B cell (primary cell): ENCODE results near the gene MECR. TPM values are rescaled to one million over a fixed set of nuclear protein-coding genes. Genes with fewer than 3 reads are reported as not detected.

Experiments
- ATAC-seq: fragments of 200-7000 bp; cut with Tn5 transposase; one replicate; pipeline ENCODE4 v1.10.0; 2021; ENCODE audit warnings: low read depth, mild to moderate bottlenecking, moderate number of reproducible peaks, moderate library complexity
- CTCF ChIA-PET: fragments of 350-600 bp; sonication (Branson Sonifier 250); formaldehyde crosslinking; loops from one replicate; lab custom pipeline; 2021; ENCODE audit warnings: antibody characterized with exemption, inconsistent platforms; lab: Charles Lee
- POLR2A ChIA-PET: fragments of 350-600 bp; sonication (Branson Sonifier 250); formaldehyde crosslinking; loops from one replicate; lab custom pipeline; 2021; ENCODE audit warnings: antibody characterized with exemption; lab: Charles Lee
- DNase-seq: peaks from one replicate; pipeline ENCODE4 v3.0.0; 2013
- H2AFZ ChIP-seq: 2 replicates; pipeline ENCODE4 v1.6.1; 2012; ENCODE audit warnings: mild to moderate bottlenecking, low read depth, low read length; ENCODE audit not compliant: insufficient read depth, poor library complexity, severe bottlenecking
- H3K27ac ChIP-seq, 2 donors: 1 replicate in 1 of 2; 2 replicates in 1 of 2; pipeline ENCODE4 v1.5.1; 2012 to 2013; ENCODE audit warnings: low read length in 2 of 2, mild to moderate bottlenecking in 2 of 2, moderate library complexity in 1 of 2
- H3K27me3 ChIP-seq, 4 experiments: fragments of 200-600 bp in 1 of 4; sonication (generic) in 1 of 4; replicated peaks in 1 of 4; 1 replicate in 2 of 4; 2 replicates in 2 of 4; pipeline versions ENCODE4 v1.6.1 to v1.7.0; 2013 to 2016; ENCODE audit warnings: low read length in 3 of 4, mild to moderate bottlenecking in 2 of 4, mixed read lengths in 1 of 4, moderate library complexity in 1 of 4; ENCODE audit not compliant: insufficient read depth in 4 of 4, control insufficient read depth in 3 of 4; ENCODE audit errors: control extremely low read depth in 1 of 4
- H3K36me3 ChIP-seq, 2 experiments: replicated peaks in 1 of 2; 1 replicate in 1 of 2; 2 replicates in 1 of 2; pipeline versions ENCODE4 v1.6.1 to v1.7.1; 2013; ENCODE audit warnings: low read length in 1 of 2; ENCODE audit not compliant: insufficient read depth in 2 of 2, control insufficient read depth in 1 of 2; ENCODE audit errors: control extremely low read depth in 1 of 2, extremely low read depth in 1 of 2
- H3K4me1 ChIP-seq, 2 donors: fragments of 200-600 bp in 1 of 2; sonication (generic) in 1 of 2; 1 replicate in 1 of 2; 2 replicates in 1 of 2; pipeline versions ENCODE4 v1.5.1 to v1.6.1; 2013 to 2017; ENCODE audit warnings: low read length in 2 of 2; ENCODE audit not compliant: control insufficient read depth in 2 of 2, insufficient read depth in 2 of 2
- H3K4me2 ChIP-seq: replicated peaks from 2 replicates; pipeline ENCODE3; 2012; ENCODE audit warnings: mild to moderate bottlenecking, low read depth, low read length; ENCODE audit not compliant: poor library complexity, severe bottlenecking
- H3K4me3 ChIP-seq, 5 experiments: fragments of 200-600 bp in 1 of 5; sonication (generic) in 1 of 5; 1 replicate in 3 of 5; 2 replicates in 2 of 5; pipeline versions ENCODE4 v1.5.1 to v1.7.0; 2011 to 2016; ENCODE audit warnings: low read length in 4 of 5, mild to moderate bottlenecking in 4 of 5, low read depth in 2 of 5, control low read depth in 1 of 5, moderate library complexity in 1 of 5; ENCODE audit not compliant: insufficient read depth in 1 of 5; ENCODE audit errors: control extremely low read depth in 1 of 5, extremely low read depth in 1 of 5
- H3K79me2 ChIP-seq: fragments of 200-600 bp; sonication (generic); one replicate; pipeline ENCODE4 v1.6.0; 2016; ENCODE audit warnings: low read length; ENCODE audit not compliant: control insufficient read depth, insufficient read depth
- H3K9ac ChIP-seq: fragments of 200-600 bp; sonication (generic); 2 replicates; pipeline ENCODE4 v1.6.1; 2017; ENCODE audit warnings: mild to moderate bottlenecking, low read length, moderate library complexity
- H3K9me3 ChIP-seq, 3 donors: one replicate each; pipeline versions ENCODE4 v1.6.1 to v1.7.1; 2013; ENCODE audit warnings: low read length in 2 of 3; ENCODE audit not compliant: control insufficient read depth in 2 of 3, insufficient read depth in 1 of 3; ENCODE audit errors: control extremely low read depth in 1 of 3
- H4K20me1 ChIP-seq: 2 replicates; pipeline ENCODE4 v1.6.0; 2012; ENCODE audit warnings: mild to moderate bottlenecking, low read length; ENCODE audit not compliant: insufficient read depth, control insufficient read depth, poor library complexity, severe bottlenecking
- H3K27ac Mint-ChIP-seq: one replicate; pipeline ENCODE4 v1.8.0; 2021; ENCODE audit warnings: mixed read lengths
- H3K27me3 Mint-ChIP-seq: one replicate; pipeline ENCODE4 v1.8.0; 2021; ENCODE audit warnings: mixed read lengths
- H3K4me1 Mint-ChIP-seq: one replicate; pipeline ENCODE4 v1.8.0; 2021; ENCODE audit warnings: mixed read lengths
- H3K4me3 Mint-ChIP-seq: one replicate; pipeline ENCODE4 v1.8.0; 2021; ENCODE audit warnings: mixed read lengths
- H3K9me3 Mint-ChIP-seq: one replicate; pipeline ENCODE4 v1.8.0; 2022; ENCODE audit warnings: mixed read lengths; ENCODE audit not compliant: insufficient read depth
- CTCF ChIP-seq: fragments of 200-600 bp; IDR thresholded peaks from one replicate; pipeline ENCODE4 v1.8.0; 2022; ENCODE audit warnings: antibody characterized with exemption, mild to moderate bottlenecking
- EZH2 ChIP-seq: IDR thresholded peaks from 2 replicates; pipeline ENCODE4 v1.6.1; 2012; ENCODE audit warnings: borderline replicate concordance, low read depth, mild to moderate bottlenecking, moderate library complexity, low read length; ENCODE audit not compliant: insufficient read depth, poor library complexity, severe bottlenecking
- WGBS: methylation state at CpG from one replicate; pipeline ENCODE4 v1.1.5; 2013; ENCODE audit warnings: missing lambda C conversion rate; ENCODE audit not compliant: insufficient coverage; 5-methylcytosine and 5-hydroxymethylcytosine counted together
- intact Hi-C: fragments of 100-400 bp; cut with micrococcal nuclease; formaldehyde crosslinking; loops from one replicate; pipeline ENCODE4 v1.10.0; 2022
- polyA plus RNA-seq: library from polyadenylated mRNA; depleted of rRNA; stranded (reverse); fragments of >200 nt; gene quantifications from 2 replicates; pipeline ENCODE4 v1.2.3, GENCODE V29; 2012
- total RNA-seq, 2 donors: library from RNA; stranded (reverse); fragments of 120-200 nt in 1 of 2; gene quantifications; 1 replicate in 1 of 2; 2 replicates in 1 of 2; pipeline versions ENCODE4 v1.2.3 to v1.2.4, GENCODE V29; 2013 to 2022

MECR gene
- total and polyA plus RNA-seq, 2 donors (not counting 1 experiment from before 2014, with no cell fraction given), result 15.9 to 16.2 TPM

GRCh38 chr1:29195881-29196291, 34.8 kb downstream of the MECR start:
- H3K27ac ChIP-seq, result no peak overlapping the region
- TF ChIP-seq CTCF, result no peak
- TF ChIP-seq EZH2, result no peak
- H3K4me3 ChIP-seq, result no peak overlapping the region
- DNase-seq (no peak), ATAC-seq (no peak)
- peaks cover 0 to 8% of the 10 kb centered on the region in 2 experiments for H3K36me3 ChIP-seq
- ChIA-PET CTCF (interaction anchor here (1.2 to 2.9 kb wide), 2 partner anchors 14 to 315 kb away, joined by 3 to 17 read pairs; no protein-coding TSS in a partner anchor), POLR2A (no interaction called here)
- H3K9ac ChIP-seq, result no peak overlapping the region
- no peak overlapping the region for H3K4me2 ChIP-seq
- no peak overlapping the region for H3K4me3 Mint-ChIP-seq
- WGBS, result 42% methylated on average over 8 of the region's 8 CpGs
- intact Hi-C loops, result no loop called here
- H3K4me1 ChIP-seq, result no peaks in the 10 kb centered on the region
- no peaks in the 10 kb centered on the region for H3K9me3 Mint-ChIP-seq
- no peaks in the 10 kb centered on the region for H4K20me1 ChIP-seq
- no peaks in the 10 kb centered on the region for H3K9me3 ChIP-seq
- no peaks in the 10 kb centered on the region for H3K4me1 Mint-ChIP-seq
- no peak overlapping the region for H2AFZ ChIP-seq
- no peaks in the 10 kb centered on the region for H3K27me3 Mint-ChIP-seq
- no peaks in the 10 kb centered on the region for H3K27me3 ChIP-seq
- H3K27ac Mint-ChIP-seq, result no peak overlapping the region
- H3K79me2 ChIP-seq, result no peaks in the 10 kb centered on the region

- Histone ChIP-seq H3K9me3 (no peaks in the 10 kb centered on the region), H3K4me3 (no peak overlapping the region), H4K20me1 (no peaks in the 10 kb centered on the region), H2AFZ (no peak overlapping the region), H3K4me2 (no peak overlapping the region), H3K27me3 (no peaks in the 10 kb centered on the region), H3K79me2 (no peaks in the 10 kb centered on the region), H3K27ac (no peak overlapping the region), H3K4me1 (no peaks in the 10 kb centered on the region), H3K9ac (no peak overlapping the region), H3K36me3 (peaks cover 0 to 4% of the 10 kb centered on the region in 2 experiments)
- CTCF ChIA-PET, result interaction anchor here (1.2 to 2.0 kb wide), 3 partner anchors 9 to 312 kb away, joined by 3 to 9 read pairs (median 4); partner anchors contain the start of gene SRSF4
- POLR2A ChIA-PET, result no interaction called here
- intact Hi-C loops, result no loop called here
- TF ChIP-seq CTCF (no peak), EZH2 (no peak)
- no peak overlapping the region for H3K27ac Mint-ChIP-seq
- H3K4me3 Mint-ChIP-seq, result no peak overlapping the region
- H3K9me3 Mint-ChIP-seq, result no peaks in the 10 kb centered on the region
- ATAC-seq, result no peak
- DNase-seq, result no peak
- H3K27me3 Mint-ChIP-seq, result no peaks in the 10 kb centered on the region
- H3K4me1 Mint-ChIP-seq, result no peaks in the 10 kb centered on the region
- WGBS, result 99% methylated on average over 7 of the region's 8 CpGs
These were observed 36.8 kb downstream of the MECR start for GRCh38 chr1:29193879-29194455.
